Right lung (tissue), 5 donors: ENCODE measurements around the gene UQCC5. TPM values are rescaled to one million over a fixed set of nuclear protein-coding genes. Genes with fewer than 3 reads are reported as not detected.
A peak's percentile ranks its signal among the peaks of the same experiment; 100 is the strongest.
"Not testable (repeated sequence)": the region's sequence is repeated elsewhere in the genome, so short reads cannot be mapped to it uniquely, and the experiment has no call there.

Experiments used
- DNase-seq, 2 donors: peaks; one replicate each; pipeline ENCODE4 v3.0.0-alpha.2; 2013
- polyA plus RNA-seq, 5 donors: library from polyadenylated mRNA; unstranded; fragments of 120-200 nt; gene quantifications; one replicate each; pipeline versions ENCODE4 v1.2.1 to v1.2.3, GENCODE V29; 2013; ENCODE audit warnings: inconsistent platforms in 1 of 5, low replicate concordance in 1 of 5; ENCODE audit not compliant: insufficient read length in 5 of 5, insufficient read depth in 1 of 5

UQCC5 gene
- polyA plus RNA-seq, 5 donors = 8.5 to 24.3 (median 12.9) TPM

DNA sequence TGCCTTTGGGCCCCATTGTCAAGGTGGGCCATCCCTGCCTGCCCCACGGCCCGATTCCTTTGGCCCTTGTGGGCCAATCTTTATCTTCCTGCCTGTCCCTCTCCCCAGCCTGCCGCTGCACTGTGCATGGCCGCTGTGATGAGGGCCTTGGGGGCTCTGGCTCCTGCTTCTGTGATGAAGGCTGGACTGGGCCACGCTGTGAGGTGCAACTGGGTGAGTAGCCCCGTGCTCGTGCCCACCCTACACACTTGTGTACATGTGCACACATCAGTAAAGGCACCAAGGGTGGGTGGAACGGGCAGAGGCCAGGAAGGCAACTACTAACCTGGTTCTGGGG is 14.9 kb upstream of the UQCC5 start:
- DNase-seq = no peak

DNA sequence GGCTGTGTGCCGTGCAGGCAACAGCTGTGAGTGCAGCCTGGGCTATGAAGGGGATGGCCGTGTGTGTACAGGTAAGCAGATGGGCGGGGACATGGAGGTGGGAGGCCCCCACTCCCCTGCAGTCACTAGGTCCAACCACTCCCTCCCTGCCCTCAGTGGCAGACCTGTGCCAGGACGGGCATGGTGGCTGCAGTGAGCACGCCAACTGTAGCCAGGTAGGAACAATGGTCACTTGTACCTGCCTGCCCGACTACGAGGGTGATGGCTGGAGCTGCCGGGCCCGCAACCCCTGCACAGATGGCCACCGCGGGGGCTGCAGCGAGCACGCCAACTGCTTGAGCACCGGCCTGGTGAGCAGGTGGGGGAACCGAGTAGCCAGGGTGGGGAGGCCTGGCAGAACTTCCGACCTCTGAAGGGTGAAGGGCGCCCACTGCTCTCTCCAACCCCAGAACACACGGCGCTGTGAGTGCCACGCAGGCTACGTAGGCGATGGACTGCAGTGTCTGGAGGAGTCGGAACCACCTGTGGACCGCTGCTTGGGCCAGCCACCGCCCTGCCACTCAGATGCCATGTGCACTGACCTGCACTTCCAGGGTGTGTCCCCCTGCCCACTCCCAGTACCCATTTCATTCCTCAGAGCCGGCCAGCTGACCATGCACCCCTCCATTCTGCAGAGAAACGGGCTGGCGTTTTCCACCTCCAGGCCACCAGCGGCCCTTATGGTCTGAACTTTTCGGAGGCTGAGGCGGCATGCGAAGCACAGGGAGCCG is 14.3 kb upstream of the UQCC5 start:
- DNase-seq = no peak

DNA sequence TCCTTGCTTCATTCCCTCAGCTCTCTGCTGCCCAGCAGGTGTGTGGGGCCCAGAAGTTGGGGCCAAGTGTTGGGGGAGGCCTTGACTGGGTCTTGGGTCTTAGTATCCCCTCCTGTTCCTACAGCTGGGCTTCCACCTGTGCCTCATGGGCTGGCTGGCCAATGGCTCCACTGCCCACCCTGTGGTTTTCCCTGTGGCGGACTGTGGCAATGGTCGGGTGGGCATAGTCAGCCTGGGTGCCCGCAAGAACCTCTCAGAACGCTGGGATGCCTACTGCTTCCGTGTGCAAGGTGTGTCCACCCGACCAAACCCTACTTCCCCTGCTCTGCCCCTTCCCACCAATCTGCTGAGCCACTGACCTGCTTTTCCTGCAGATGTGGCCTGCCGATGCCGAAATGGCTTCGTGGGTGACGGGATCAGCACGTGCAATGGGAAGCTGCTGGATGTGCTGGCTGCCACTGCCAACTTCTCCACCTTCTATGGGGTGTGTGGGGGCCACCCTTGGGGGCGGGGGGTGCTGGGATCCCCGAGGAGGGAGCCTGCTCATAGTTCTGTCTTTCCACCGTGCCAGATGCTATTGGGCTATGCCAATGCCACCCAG is 13.7 kb upstream of the UQCC5 start:
- no peak for DNase-seq

DNA sequence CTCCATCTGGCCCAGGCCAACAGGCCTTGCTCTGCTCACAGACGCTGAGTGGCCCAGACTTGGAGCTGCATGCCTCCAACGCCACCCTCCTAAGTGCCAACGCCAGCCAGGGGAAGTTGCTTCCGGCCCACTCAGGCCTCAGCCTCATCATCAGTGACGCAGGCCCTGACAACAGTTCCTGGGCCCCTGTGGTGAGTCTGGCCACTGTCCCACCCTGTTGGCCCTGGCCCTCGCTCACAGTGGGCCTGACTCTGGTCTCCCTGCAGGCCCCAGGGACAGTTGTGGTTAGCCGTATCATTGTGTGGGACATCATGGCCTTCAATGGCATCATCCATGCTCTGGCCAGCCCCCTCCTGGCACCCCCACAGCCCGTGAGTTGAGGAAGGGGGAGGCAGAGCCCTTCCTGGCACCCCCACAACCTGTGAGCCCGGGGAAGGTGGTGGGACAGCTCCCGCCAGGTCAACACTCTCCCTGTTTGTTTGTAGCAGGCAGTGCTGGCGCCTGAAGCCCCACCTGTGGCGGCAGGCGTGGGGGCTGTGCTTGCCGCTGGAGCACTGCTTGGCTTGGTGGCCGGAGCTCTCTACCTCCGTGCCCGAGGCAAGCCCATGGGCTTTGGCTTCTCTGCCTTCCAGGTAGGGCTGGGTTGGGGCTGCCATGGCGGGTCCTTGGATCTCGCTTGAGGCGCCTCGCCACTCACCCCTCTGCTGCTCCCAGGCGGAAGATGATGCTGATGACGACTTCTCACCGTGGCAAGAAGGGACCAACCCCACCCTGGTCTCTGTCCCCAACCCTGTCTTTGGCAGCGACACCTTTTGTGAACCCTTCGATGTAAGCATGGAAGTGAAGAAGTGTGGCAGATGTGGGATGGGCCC is 12.8 kb upstream of the UQCC5 start:
- no peak for DNase-seq

DNA sequence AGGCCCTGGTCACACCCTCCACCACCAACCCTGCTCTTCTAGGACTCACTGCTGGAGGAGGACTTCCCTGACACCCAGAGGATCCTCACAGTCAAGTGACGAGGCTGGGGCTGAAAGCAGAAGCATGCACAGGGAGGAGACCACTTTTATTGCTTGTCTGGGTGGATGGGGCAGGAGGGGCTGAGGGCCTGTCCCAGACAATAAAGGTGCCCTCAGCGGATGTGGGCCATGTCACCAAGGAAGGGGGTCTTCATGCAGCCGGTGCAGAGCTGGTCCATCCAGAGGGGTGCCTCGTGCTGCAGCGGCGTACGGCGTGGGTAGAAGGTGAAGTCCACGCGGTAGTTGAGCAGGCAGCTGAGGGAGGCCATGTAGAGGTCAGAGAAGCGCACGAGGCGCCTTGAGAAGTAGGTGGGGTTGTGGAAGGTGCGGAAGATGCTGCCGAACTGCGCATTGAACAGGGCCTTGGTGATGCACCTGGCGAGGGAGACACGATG is 12.1 kb upstream of the UQCC5 start:
- DNase-seq = no peak

DNA sequence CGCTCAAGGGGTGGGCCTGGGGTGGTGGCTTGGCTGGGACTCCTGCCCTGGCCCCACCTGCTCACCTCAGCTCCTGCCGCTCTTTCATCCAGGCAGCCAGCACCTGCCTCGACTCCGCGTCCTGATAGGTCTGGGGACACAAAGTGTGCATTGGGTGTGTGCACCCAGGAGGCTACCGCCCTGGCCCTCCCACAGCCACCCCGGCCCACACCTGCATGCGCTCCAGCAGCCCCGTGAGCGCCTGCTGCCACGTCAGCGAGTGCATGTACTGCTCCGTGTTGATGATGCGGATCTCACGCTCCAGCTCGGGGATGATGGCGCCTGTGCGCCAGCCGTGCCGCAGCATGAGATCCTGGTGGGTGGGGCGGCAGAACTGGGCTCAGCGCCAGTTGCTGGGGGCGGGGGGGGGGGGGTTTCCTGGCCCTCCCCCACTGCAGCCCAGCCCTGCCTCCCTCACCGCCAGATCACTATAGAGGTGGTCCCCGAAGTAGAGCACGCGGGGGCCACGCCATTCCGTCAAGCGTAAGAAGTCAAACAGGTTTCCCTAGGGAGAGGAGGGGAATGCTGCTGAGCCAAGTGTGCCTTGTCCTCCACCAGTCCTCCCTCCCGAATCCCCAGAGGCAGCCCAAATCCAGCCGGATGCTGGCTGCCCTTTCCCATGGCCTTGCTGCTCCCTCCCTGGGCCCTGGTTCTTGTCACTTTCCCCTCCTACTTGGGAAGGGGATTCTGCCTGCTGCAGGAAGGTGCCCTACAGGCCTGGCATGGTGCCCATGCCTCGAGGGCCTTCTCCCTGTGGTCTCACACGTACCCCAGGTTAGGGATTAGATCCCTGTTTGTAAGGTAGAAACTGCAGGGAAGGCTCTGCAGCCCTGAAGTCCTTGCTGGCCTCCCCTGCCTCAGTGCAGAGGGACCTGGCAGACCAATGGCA is 11.4 kb upstream of the UQCC5 start:
- DNase-seq = peak; percentile 67 to 76

DNA sequence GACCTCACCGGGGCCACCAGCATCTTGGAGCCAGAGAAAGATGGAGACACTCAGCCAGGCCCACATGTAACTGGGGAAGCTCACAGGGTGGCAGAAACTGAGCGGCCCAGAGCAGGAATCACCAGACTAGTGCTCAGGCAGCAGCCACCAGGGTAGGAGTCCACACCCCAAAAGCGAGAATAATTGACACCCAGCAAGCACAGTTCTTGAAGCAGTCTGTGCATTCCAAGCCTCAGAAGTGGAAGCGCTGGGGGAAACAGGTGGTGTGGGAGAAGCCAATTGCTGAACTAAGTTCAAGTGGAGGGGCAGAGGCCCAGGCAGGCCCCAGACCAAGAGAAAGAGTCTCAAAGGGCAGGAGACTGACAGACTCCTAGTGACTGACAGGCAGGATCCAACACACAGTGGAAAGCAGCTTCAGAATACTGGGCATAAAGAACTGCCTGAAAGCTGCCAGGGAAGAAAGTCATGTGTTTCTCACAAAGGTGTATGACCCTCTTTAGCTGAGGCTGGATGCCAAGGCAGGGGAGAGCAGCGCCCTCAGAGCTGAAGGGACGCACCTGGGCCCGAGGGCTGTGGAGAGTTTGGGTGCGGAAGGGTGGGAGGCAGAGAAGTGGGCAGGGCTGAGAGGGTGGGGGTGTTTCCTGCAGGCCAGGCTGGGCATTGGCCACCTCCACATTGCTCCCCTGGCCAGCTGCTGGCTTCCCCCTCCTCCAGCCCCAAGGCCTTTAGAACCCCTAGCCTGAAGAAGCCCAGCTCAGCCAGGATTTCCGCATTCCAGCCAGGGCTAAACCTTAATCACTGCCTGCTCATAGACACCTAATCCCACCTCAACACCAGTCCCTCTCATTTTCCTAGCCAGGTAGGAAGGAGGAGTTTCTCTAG is 10.5 kb upstream of the UQCC5 start:
- peak; percentile 56 to 59 for DNase-seq

DNA sequence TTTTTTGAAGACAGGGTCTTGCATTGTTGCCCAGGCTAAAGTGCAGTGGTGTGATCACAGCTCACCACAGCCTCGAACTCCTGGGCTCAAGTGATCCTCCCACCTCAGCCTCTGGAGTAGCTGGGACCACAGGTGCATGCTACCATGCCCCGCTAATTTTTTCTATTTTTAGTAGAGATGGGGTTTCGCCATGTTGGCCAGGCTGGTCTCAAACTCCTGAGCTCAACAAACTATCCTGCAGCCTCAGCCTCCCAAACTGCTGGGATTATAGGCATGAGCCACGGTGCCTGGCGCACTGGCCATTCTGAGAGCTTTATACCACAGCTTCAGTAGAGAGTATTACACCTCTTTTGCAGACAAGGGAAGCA is 9.8 kb upstream of the UQCC5 start:
- DNase-seq = not testable (repeated sequence)

DNA sequence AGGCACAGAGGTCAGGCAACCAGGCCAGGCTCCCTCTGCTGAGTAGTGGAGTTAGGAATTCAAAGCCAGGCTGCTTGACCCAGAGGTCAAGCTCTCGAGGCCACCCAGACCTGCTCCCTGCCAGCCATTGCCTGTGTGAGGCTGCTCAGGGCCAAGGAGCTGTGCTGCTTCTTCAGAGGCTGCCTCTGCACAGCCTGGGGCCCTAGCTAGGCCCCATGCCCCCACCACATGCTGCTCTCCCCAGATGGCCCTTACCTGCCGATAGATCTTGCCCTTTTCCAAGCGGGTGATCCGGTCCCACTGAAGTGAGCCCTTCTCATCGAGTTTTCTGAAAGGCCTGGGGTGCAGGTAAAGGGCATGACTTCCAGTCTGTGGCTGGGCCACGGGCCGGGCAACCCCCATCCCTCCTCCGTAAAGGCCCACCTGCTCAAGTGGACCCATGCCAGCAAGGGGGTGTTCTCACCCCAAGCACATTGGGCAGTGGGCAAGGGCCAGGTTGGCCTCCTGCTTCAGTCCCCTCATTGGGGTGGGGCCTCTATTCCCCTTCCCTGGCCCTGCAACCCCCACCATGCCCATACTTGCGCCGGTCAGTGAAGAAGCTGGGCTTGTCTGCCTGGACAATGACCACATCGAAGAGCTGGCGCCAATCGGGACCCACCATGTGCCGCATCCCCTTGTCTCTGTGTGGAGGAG is 9.2 kb upstream of the UQCC5 start:
- DNase-seq = no peak

DNA sequence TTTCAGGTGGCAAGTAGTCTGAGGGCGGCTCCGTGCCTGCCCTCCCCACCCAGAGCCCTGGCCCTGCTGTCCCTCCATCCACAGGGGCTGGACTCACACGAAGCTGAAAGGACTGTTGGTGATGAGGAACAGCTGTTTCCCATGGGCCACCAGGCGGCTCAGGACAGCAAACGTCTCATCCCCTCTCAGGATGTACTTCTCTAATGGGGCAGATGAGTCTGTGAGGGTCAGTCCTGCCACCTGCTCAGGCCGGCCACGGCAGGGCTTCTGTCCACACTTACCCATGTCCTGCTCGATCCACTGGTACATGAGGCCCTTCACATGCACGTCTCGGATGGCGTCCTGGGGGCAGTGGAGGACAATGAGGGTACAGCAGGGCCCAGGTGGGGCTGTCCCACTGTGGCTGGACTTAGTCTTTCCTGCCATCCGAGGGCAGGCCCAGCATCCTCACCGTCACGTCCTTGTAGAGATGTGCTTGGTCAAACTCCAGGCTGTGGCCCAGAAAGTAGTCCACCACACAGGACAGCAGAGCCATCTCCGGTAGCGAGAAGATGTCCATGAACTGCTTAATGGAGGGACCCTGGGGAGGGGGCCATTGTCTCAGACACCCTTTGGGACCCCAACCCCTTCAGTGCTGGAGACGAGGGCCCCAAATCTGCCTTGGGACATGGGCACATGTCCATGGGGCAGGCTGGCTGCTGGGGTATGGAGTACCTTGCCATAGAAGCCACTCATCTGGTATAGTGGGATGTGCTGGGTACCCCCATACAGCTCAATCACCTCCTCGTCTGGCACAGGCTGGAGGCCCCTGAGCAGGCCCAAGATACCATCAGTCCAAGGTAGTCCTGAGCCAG is 8.4 kb upstream of the UQCC5 start:
- DNase-seq = no peak

DNA sequence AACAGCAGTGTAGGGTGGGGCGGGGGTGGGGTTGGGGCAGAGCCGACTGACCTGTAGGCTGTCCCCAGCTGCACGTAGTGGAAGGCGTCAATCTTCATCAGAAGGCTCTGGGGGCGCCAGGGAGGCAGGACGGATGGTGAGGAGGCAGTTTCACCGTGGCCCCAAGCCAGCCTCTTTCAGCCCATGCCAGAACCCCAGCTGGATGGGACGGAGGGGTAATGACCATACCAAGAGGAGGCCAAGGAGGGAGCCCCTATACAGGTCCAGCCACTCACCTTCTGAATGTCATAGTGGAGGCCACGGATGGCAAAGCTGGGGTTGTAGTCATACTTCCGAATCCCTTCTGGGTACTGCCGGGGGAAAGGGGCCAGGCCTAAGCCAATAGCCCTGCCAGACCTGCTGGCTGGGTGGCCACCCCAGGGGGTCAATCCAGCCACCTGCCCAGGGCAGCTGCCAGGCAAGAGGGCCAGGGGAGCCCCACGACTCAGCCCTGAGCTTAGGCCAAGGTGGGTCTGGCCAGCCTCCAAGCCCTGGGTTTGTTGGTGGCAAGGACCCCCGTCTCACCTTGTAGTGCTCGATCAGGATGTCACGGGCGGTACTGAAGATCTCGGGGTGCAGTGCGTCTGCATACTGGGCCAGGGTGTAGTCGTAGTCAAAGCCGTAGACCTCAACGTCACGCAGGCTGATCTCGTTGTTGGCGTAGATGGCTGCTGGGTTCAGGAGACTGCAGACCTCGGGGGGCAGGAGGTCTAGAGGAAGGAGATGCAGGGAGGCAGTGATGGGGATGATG is 7.6 kb upstream of the UQCC5 start:
- DNase-seq = no peak

DNA sequence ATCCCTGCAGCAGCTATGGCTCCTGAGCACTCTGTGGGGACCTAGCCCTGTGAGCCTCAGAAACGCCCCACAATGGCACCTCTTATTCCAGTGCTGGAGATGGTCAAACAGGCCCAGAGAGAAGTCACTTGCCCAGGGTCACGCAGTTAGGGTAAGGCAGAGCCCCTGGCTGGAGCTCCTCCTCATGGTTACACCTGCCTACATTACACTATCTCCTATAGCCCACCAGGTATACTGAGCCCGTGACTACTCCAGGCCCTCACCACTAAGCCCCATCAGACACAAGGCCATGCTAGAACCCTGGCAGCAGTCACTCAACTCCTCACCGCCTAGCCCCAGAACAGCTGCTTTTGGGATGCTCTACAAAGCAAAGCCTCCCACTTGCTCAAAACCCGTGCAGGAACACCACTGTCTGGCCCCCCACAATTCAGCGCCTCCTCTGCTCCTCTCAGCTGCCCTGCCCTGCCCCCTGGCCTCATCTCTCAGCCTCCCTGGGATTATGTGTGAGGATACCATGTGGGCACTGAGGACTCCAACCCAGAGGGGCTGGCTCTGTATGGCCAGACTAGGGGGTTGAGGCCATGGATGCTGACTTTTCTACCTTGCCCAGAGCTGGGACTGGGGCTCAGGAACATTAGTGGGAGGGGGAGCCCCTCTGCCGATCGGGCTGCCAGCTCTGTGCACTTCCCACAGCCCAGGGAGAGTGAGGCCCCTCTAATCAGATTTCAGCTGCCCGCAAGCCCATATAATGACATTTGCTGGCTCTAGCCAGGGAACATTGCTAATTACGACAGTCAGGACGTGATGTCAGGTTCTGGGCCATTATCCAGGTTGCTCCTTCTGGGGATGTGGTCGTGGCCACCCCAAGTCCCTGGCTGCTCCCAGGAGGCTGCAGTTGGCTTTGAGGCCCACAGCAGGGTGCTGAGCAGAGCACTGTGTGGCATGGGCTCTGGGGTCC is 6.8 kb upstream of the UQCC5 start:
- peak in 1 of 2 donors; percentile 63 for DNase-seq

DNA sequence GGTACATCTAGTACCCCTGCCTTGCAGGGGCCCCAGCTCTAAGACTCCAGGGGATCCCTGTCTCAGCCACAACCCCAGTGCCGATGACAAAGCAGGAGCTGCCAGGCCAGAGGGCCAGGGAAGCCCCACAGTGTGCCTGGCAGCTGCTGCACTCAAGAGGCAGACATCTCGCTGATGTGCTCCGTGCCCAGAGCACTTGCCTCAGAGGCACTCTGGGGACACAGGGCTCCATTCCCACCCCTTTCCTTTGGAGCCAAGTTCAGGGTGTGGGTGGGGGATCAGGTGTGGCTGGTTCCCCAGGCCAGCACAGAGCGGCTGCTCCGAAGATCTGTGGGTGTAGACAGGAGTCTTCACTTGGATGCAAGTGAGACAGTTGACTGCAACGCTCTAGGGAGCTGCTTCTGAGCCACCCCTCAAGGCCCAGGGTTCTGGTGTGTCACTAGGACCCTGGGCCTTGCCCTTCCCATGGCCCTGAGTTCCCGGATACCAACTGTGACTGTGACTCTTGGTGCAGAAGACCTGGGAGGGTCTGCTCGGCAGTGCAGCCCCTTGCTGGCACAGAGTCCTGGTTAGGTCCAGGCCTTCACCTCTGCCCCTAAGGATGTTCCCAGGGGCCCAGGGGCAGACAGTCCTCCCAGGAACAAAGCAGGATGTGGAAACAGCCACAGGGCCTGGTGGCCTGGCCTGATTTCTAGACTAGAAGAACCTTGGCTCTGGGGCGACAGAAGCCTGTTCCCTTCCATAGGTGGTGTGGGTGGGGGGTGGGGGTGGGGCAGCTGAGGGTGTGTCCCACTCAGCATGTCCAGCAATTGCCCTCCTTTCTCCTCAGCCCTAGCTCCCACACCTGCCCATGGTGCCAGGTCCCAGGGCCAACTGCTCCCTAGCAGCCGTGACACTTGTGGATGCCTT is 5.2 kb upstream of the UQCC5 start:
- no peak for DNase-seq

DNA sequence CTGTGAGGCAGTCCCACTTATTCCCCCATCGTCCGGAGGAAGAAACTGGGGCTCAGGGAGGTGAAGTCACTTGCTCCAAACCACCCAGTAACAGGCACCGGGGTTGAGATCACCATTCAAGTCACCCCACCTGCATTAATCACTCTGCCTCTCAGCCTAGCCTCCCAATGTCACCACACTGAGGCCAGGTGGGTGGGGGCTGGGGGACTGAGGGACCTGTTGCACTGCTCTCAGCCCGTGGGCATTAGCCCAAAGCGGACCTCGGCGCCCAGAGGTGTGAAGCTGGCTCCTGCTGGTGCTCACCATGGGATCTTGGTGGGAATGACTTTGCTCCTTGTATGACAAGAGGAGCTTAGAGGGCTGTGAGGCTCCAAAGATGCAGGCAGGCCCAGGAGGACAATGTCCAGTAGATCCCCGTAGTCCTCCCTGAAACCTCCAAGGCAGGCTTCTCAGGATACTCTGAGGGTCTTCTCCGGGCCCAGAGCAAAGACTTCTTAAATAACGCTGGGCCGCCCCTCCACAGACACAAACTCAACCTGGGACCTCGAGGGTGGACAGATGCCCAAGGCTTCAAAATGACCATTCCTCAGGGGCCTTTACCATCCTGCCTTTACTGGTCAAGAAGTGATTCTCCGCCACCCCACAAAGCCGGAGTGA is 4.4 kb upstream of the UQCC5 start:
- no peak for DNase-seq

DNA sequence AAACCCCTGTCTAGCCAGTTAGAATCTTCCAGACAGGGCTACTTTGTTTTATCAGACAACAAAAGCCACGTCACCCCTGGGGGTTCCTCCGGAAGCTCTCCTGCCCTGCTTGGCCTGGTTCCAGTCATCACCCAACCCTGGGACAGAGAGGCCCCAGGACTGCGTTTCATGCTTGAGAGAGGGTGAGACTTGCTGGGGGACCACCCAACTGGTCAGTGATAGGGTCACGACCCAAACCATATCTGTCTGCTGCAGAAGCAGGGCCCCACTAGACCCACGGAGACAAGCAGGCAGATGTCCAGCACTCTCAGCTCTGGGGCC is 3.9 kb upstream of the UQCC5 start:
- DNase-seq = no peak
